HG03432 (cell line): Measurements from ENCODE around the gene SLC36A2.
"Not testable (repeated sequence)": the region's sequence is repeated elsewhere in the genome, so short reads cannot be mapped to it uniquely, and the experiment has no call there.

Experiments used
- ATAC-seq: cut with Tn5 transposase; IDR thresholded peaks from one replicate; pipeline ENCODE4 v1.9.1; 2021; ENCODE audit warnings: mild to moderate bottlenecking, moderate library complexity; ENCODE audit not compliant: unreplicated experiment

SLC36A2 gene

GRCh38 chr5:151327585-151327984 lies 19.8 kb downstream of the SLC36A2 start:
- ATAC-seq, result no peak

GRCh38 chr5:151326266-151326665 lies 21.1 kb downstream of the SLC36A2 start:
- ATAC-seq, result no peak

- no peak for ATAC-seq
These were observed 26.9 kb downstream of the SLC36A2 start for GRCh38 chr5:151320481-151320880.

- ATAC-seq, result peak; percentile 91
These were observed 28.3 kb downstream of the SLC36A2 start for GRCh38 chr5:151318850-151319732.

- ATAC-seq, result no peak
These were observed 29.5 kb downstream of the SLC36A2 start for GRCh38 chr5:151317871-151318270.

- ATAC-seq, result peak; percentile 78
These were observed 31.3 kb downstream of the SLC36A2 start for GRCh38 chr5:151315998-151316597.

GRCh38 chr5:151313357-151313756 lies 34.0 kb downstream of the SLC36A2 start:
- ATAC-seq, result no peak

- ATAC-seq, result no peak
These were observed 34.5 kb downstream of the SLC36A2 start for GRCh38 chr5:151312756-151313324.

GRCh38 chr5:151310932-151311331 lies 36.4 kb downstream of the SLC36A2 start:
- no peak for ATAC-seq

- ATAC-seq, result not testable (repeated sequence)
These were observed 37.5 kb downstream of the SLC36A2 start for GRCh38 chr5:151309821-151310220.

GRCh38 chr5:151309266-151309665 lies 38.1 kb downstream of the SLC36A2 start:
- ATAC-seq, result not testable (repeated sequence)

GRCh38 chr5:151303666-151304065 lies 43.7 kb downstream of the SLC36A2 start, which contains the start of gene SLC36A3:
TSS of gene SLC36A3 (minus strand) at chr5:151303766. CDS start at chr5:151303354, 412 bp downstream.
- no peak for ATAC-seq

GRCh38 chr5:151298063-151298855 lies 49.1 kb downstream of the SLC36A2 start:
- ATAC-seq, result no peak

GRCh38 chr5:151296974-151297373 lies 50.4 kb downstream of the SLC36A2 start:
- ATAC-seq, result no peak

GRCh38 chr5:151296478-151296830 lies 50.9 kb downstream of the SLC36A2 start:
- ATAC-seq, result no peak

- no peak for ATAC-seq
These were observed 51.4 kb downstream of the SLC36A2 start for GRCh38 chr5:151295791-151296477.

- no peak for ATAC-seq
These were observed 52.2 kb downstream of the SLC36A2 start for GRCh38 chr5:151295138-151295537.

- no peak for ATAC-seq
These were observed 53.7 kb downstream of the SLC36A2 start for GRCh38 chr5:151293624-151294023.

GRCh38 chr5:151288180-151288579 lies 59.2 kb downstream of the SLC36A2 start:
- no peak for ATAC-seq

GRCh38 chr5:151286246-151286645 lies 61.1 kb downstream of the SLC36A2 start:
- ATAC-seq, result no peak
